IMR-90 (cell line): ENCODE results near the gene FKBP10. TPM values are rescaled to one million over a fixed set of nuclear protein-coding genes. Genes with fewer than 3 reads are reported as not detected.

ENCODE experiments used
- ATAC-seq: fragments of 200-7000 bp; cut with Tn5 transposase; 2 replicates; pipeline ENCODE4 v1.9.1; 2020; ENCODE audit warnings: low read depth, mild to moderate bottlenecking, moderate library complexity
- BruUV-seq: library from RNA; stranded (reverse); fragments of 400-500 nt; replicated peaks from 2 replicates; lab custom pipeline; 2021; lab: Mats Ljungman, UMichigan
- CTCF ChIA-PET: fragments of 300-600 bp; formaldehyde crosslinking; extraction: SDS; loops from one replicate; lab custom pipeline; 2021; ENCODE audit warnings: antibody characterized with exemption; lab: Yijun Ruan, JAX
- POLR2A ChIA-PET: fragments of 300-600 bp; sonication (Branson Sonifier 250); formaldehyde crosslinking; loops from one replicate; lab custom pipeline; 2022; ENCODE audit warnings: antibody characterized with exemption; ENCODE audit not compliant: unreplicated experiment; lab: Charles Lee
- DNase-seq: peaks from one replicate; pipeline ENCODE4 v3.0.0; 2013
- H2AFZ ChIP-seq: replicated peaks from 2 replicates; pipeline ENCODE3; 2013; ENCODE audit warnings: low read length, mild to moderate bottlenecking; ENCODE audit not compliant: poor library complexity
- H2AK5ac ChIP-seq: 2 replicates; pipeline ENCODE4 v1.6.1; 2013; ENCODE audit warnings: low read depth, low read length, inconsistent platforms
- H2AK9ac ChIP-seq: replicated peaks from 2 replicates; pipeline ENCODE3; 2013; ENCODE audit warnings: mild to moderate bottlenecking, low read depth, low read length, moderate library complexity; ENCODE audit not compliant: poor library complexity
- H2BK120ac ChIP-seq: 2 replicates; pipeline ENCODE4 v1.6.1; 2013; ENCODE audit warnings: low read depth, low read length, inconsistent platforms
- H2BK15ac ChIP-seq: 3 replicates; pipeline ENCODE4 v1.6.1; 2013; ENCODE audit warnings: low read depth, low read length, inconsistent platforms
- H2BK20ac ChIP-seq: 2 replicates; pipeline ENCODE4 v1.6.1; 2013; ENCODE audit warnings: low read depth, mild to moderate bottlenecking, inconsistent platforms, low read length, moderate library complexity
- H2BK5ac ChIP-seq: 2 replicates; pipeline ENCODE4 v1.6.1; 2013; ENCODE audit warnings: mild to moderate bottlenecking, low read depth, low read length, inconsistent platforms; ENCODE audit not compliant: poor library complexity, severe bottlenecking
- H3K14ac ChIP-seq: replicated peaks from 2 replicates; pipeline ENCODE4 v1.6.1; 2013; ENCODE audit warnings: low read depth, low read length, inconsistent platforms
- H3K18ac ChIP-seq: 2 replicates; pipeline ENCODE4 v1.6.1; 2013; ENCODE audit warnings: low read depth, low read length, control low read depth
- H3K23ac ChIP-seq: 2 replicates; pipeline ENCODE4 v1.6.1; 2013; ENCODE audit warnings: low read depth, low read length, inconsistent platforms
- H3K27ac ChIP-seq: 2 replicates; pipeline ENCODE4 v1.5.1; 2013; ENCODE audit warnings: mild to moderate bottlenecking, control low read depth, low read length; ENCODE audit not compliant: insufficient read depth
- H3K27me3 ChIP-seq: 2 replicates; pipeline ENCODE4 v1.6.1; 2013; ENCODE audit warnings: low read length; ENCODE audit not compliant: control insufficient read depth, insufficient read depth
- H3K36me3 ChIP-seq: 2 replicates; pipeline ENCODE4 v1.6.1; 2013; ENCODE audit warnings: low read length, mixed read lengths; ENCODE audit not compliant: control insufficient read depth, insufficient read depth
- H3K4ac ChIP-seq: 2 replicates; pipeline ENCODE4 v1.6.1; 2013; ENCODE audit warnings: low read depth, low read length, inconsistent platforms
- H3K4me1 ChIP-seq: 2 replicates; pipeline ENCODE4 v1.6.1; 2013; ENCODE audit warnings: low read length, mixed read lengths; ENCODE audit not compliant: control insufficient read depth, insufficient read depth
- H3K4me2 ChIP-seq: 2 replicates; pipeline ENCODE4 v1.6.1; 2013; ENCODE audit warnings: low read depth, mild to moderate bottlenecking, control low read depth, low read length, moderate library complexity
- H3K4me3 ChIP-seq: 2 replicates; pipeline ENCODE4 v1.5.1; 2013; ENCODE audit warnings: low read depth, mild to moderate bottlenecking, control low read depth, low read length, moderate library complexity; ENCODE audit not compliant: insufficient read depth
- H3K56ac ChIP-seq: 2 replicates; pipeline ENCODE4 v1.6.1; 2013; ENCODE audit warnings: low read length, inconsistent platforms; ENCODE audit not compliant: insufficient read depth; ENCODE audit errors: extremely low read depth
- H3K79me1 ChIP-seq, 2 experiments: 2 replicates each; pipeline ENCODE4 v1.6.1; 2013; ENCODE audit warnings: low read length in 2 of 2, inconsistent platforms in 1 of 2, low read depth in 1 of 2
- H3K9ac ChIP-seq: 2 replicates; pipeline ENCODE4 v1.6.1; 2013; ENCODE audit warnings: low read depth, low read length, control low read depth
- H3K9me1 ChIP-seq: 2 replicates; pipeline ENCODE4 v1.6.1; 2013; ENCODE audit warnings: low read length, inconsistent platforms; ENCODE audit not compliant: insufficient read depth
- H3K9me3 ChIP-seq: 2 replicates; pipeline ENCODE4 v1.6.1; 2013; ENCODE audit warnings: low read length; ENCODE audit not compliant: control insufficient read depth, insufficient read depth
- H4K20me1 ChIP-seq: 2 replicates; pipeline ENCODE4 v1.6.1; 2013; ENCODE audit warnings: low read length, inconsistent platforms; ENCODE audit not compliant: insufficient read depth
- H4K5ac ChIP-seq: 2 replicates; pipeline ENCODE4 v1.6.1; 2013; ENCODE audit warnings: mild to moderate bottlenecking, low read depth, low read length, control low read depth
- H4K8ac ChIP-seq, 2 experiments: 2 replicates each; pipeline ENCODE4 v1.6.1; 2013; ENCODE audit warnings: low read depth in 2 of 2, low read length in 2 of 2, control low read depth in 1 of 2, inconsistent platforms in 1 of 2
- H4K91ac ChIP-seq: 2 replicates; pipeline ENCODE4 v1.6.1; 2013; ENCODE audit warnings: low read depth, low read length, inconsistent platforms; ENCODE audit not compliant: insufficient read depth
- CHD1 ChIP-seq: IDR thresholded peaks from 2 replicates; pipeline ENCODE4 v1.6.1; 2012; ENCODE audit warnings: low read depth, low read length, improper control_type of control experiment
- ELK1 ChIP-seq: fragments of 150-350 bp; IDR thresholded peaks from 2 replicates; pipeline ENCODE4 v1.6.1; 2016; ENCODE audit warnings: low read depth, mild to moderate bottlenecking, low read length, moderate library complexity, borderline replicate concordance
- MAFK ChIP-seq: IDR thresholded peaks from 2 replicates; pipeline ENCODE4 v1.6.1; 2012; ENCODE audit warnings: low read depth, low read length, improper control_type of control experiment
- MXI1 ChIP-seq: IDR thresholded peaks from 2 replicates; pipeline ENCODE4 v1.6.1; 2012; ENCODE audit warnings: low read depth, mild to moderate bottlenecking, low read length, moderate library complexity, borderline replicate concordance
- POLR2A ChIP-seq: IDR thresholded peaks from 2 replicates; pipeline ENCODE4 v1.6.1; 2012; ENCODE audit warnings: mild to moderate bottlenecking, low read depth, low read length
- USF2 ChIP-seq: fragments of 150-350 bp; IDR thresholded peaks from 2 replicates; pipeline ENCODE4 v1.6.1; 2017; ENCODE audit warnings: mild to moderate bottlenecking, antibody characterized with exemption, low read length, low read depth
- WGBS, 2 experiments: methylation state at CpG; one replicate each; pipeline versions ENCODE4 v1.1.5 to v1.1.7; 2013; ENCODE audit warnings: missing lambda C conversion rate in 2 of 2; ENCODE audit not compliant: insufficient read length in 1 of 2; ENCODE audit errors: extremely low coverage in 2 of 2; 5-methylcytosine and 5-hydroxymethylcytosine counted together
- dilution Hi-C: fragments of 300-500 bp; cut with HindIII; formaldehyde crosslinking; loops from one replicate; pipeline ENCODE4 v1.14.3; 2018; ENCODE audit warnings: low sequenced_read_pairs; ENCODE audit not compliant: unreplicated experiment
- in situ Hi-C: fragments of 300-500 bp; cut with MboI; formaldehyde crosslinking; loops from 3 replicates; pipeline ENCODE4 v1.14.3; 2019; ENCODE audit warnings: low sequenced_read_pairs, inconsistent platforms, mixed read lengths
- intact Hi-C: fragments of 100-400 bp; cut with micrococcal nuclease; formaldehyde crosslinking; loops from 2 replicates; pipeline ENCODE4 v1.10.0; 2022
- polyA plus RNA-seq, 3 experiments: library from polyadenylated mRNA; depleted of rRNA; stranded (reverse); fragments of >200 nt; gene quantifications; 2 replicates each; pipeline ENCODE4 v1.2.3, GENCODE V29; 2012; ENCODE audit warnings: low replicate concordance in 1 of 3
- total RNA-seq: library from RNA; depleted of rRNA; stranded (reverse); fragments of >200 nt; gene quantifications from 2 replicates; pipeline ENCODE4 v1.2.3, GENCODE V29; 2012
- TF ChIP-seq, protein P1 (sequence below): conservative IDR thresholded peaks from 2 replicates; pipeline ENCODE4 v1.5.1; 2012; ENCODE audit warnings: mild to moderate bottlenecking, low read depth, low read length, improper control_type of control experiment

The FKBP10 gene
- total and polyA plus RNA-seq, 2 of the 4 experiments (the other 2 are of a cell fraction), result 170 to 984 TPM

DNA sequence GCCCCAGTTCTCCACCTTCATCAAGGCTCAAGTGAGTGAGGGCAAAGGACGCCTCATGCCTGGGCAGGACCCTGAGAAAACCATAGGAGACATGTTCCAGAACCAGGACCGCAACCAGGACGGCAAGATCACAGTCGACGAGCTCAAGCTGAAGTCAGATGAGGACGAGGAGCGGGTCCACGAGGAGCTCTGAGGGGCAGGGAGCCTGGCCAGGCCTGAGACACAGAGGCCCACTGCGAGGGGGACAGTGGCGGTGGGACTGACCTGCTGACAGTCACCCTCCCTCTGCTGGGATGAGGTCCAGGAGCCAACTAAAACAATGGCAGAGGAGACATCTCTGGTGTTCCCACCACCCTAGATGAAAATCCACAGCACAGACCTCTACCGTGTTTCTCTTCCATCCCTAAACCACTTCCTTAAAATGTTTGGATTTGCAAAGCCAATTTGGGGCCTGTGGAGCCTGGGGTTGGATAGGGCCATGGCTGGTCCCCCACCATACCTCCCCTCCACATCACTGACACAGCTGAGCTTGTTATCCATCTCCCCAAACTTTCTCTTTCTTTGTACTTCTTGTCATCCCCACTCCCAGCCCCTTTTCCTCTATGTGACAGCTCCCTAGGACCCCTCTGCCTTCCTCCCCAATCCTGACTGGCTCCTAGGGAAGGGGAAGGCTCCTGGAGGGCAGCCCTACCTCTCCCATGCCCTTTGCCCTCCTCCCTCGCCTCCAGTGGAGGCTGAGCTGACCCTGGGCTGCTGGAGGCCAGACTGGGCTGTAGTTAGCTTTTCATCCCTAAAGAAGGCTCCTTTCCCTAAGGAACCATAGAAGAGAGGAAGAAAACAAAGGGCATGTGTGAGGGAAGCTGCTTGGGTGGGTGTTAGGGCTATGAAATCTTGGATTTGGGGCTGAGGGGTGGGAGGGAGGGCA lies 9.7 kb downstream of the FKBP10 start (continued):
- no peak; the same call in 1 of the 2 replicates for TF ChIP-seq POLR2A
- TF ChIP-seq MXI1, result no peak

GRCh38 chr17:41823141-41823524 lies 10.3 kb downstream of the FKBP10 start:
- in situ Hi-C loops, result no loop called here
- TF ChIP-seq USF2, result no peak
- TF ChIP-seq ELK1, result no peak
- no peak for TF ChIP-seq CHD1
- TF ChIP-seq MAFK, result no peak
- TF ChIP-seq, protein P1, sequence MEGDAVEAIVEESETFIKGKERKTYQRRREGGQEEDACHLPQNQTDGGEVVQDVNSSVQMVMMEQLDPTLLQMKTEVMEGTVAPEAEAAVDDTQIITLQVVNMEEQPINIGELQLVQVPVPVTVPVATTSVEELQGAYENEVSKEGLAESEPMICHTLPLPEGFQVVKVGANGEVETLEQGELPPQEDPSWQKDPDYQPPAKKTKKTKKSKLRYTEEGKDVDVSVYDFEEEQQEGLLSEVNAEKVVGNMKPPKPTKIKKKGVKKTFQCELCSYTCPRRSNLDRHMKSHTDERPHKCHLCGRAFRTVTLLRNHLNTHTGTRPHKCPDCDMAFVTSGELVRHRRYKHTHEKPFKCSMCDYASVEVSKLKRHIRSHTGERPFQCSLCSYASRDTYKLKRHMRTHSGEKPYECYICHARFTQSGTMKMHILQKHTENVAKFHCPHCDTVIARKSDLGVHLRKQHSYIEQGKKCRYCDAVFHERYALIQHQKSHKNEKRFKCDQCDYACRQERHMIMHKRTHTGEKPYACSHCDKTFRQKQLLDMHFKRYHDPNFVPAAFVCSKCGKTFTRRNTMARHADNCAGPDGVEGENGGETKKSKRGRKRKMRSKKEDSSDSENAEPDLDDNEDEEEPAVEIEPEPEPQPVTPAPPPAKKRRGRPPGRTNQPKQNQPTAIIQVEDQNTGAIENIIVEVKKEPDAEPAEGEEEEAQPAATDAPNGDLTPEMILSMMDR, result no peak

More at GRCh38 chr17:41823141-41823524, 10.3 kb downstream of the FKBP10 start:
- Histone ChIP-seq H4K20me1 (peaks cover 35% of the 10 kb centered on the region), H3K4ac (no peak overlapping the region), H3K56ac (no peak overlapping the region), H3K4me2 (no peak overlapping the region), H3K14ac (no peak overlapping the region), H3K9me3 (no peaks in the 10 kb centered on the region), H3K23ac (no peak overlapping the region), H3K9me1 (peaks cover 9% of the 10 kb centered on the region), H4K8ac (0 out of 4 replicates have a peak overlapping the region, but pooled peaks of 1 of the 2 experiments have one; percentile 2), H3K27me3 (no peaks in the 10 kb centered on the region), H3K79me1 (peaks cover 6 to 43% of the 10 kb centered on the region in 2 experiments), H2AFZ (peak overlapping the region; percentile 14), H3K18ac (no peak overlapping the region), H4K5ac (no peak overlapping the region), H2BK5ac (no peak overlapping the region), H2AK9ac (no peak overlapping the region), H2AK5ac (no peak overlapping the region), H3K4me1 (peaks cover 2% of the 10 kb centered on the region; the same call in 1 of the 2 replicates), H3K4me3 (no peak overlapping the region), H3K36me3 (peaks cover 47% of the 10 kb centered on the region), H2BK15ac (no peak overlapping the region), H2BK20ac (no peak overlapping the region), H3K27ac (no peak overlapping the region), H4K91ac (no peak overlapping the region), H2BK120ac (no peak overlapping the region), H3K9ac (no peak overlapping the region)
- intact Hi-C loops, result no loop called here
- DNase-seq (no peak), ATAC-seq (peak; percentile 12)
- dilution Hi-C loops, result no loop called here
- ChIA-PET POLR2A (interaction anchor here (1.5 kb wide), 1 partner anchor 8 kb away, joined by 3 read pairs; no protein-coding TSS in a partner anchor), CTCF (no interaction called here)
- BruUV-seq, result no TSS peak
- WGBS, 2 experiments, result no CpG with 5 or more reads among the region's 1 CpG
